Naive thymus-derived CD4-positive, alpha-beta T cell (primary cell): Measurements from ENCODE around the gene OR8B4. TPM values are rescaled to one million over a fixed set of nuclear protein-coding genes. Genes with fewer than 3 reads are reported as not detected.

Experiments used
- polyA plus RNA-seq, 2 donors: library from polyadenylated mRNA; unstranded; fragments of 300-500 nt; fragmentation: Illumina TruSeq; gene quantifications; one replicate each; pipeline ENCODE4 v1.2.3, GENCODE V29; 2021
- total RNA-seq, 6 experiments: library from RNA in 5 of 6; stranded (reverse) in 5 of 6; gene quantifications; 1 replicate in 5 of 6; 2 replicates in 1 of 6; pipeline ENCODE4 v1.2.3 and lab custom pipeline; 2021 to 2026

Gene OR8B4
- total and polyA plus RNA-seq, 7 experiments from 2014 or later = not detected

Other genes starting within 250 kb of the OR8B4 start
- not detected for gene OR10D3, start 241.5 kb downstream of the OR8B4 start, total RNA-seq
- gene OR10D3, start 241.5 kb downstream of the OR8B4 start, polyA plus RNA-seq = not detected
- not detected for gene OR8G1, start 183.8 kb downstream of the OR8B4 start, total RNA-seq
- gene OR8G1, start 183.8 kb downstream of the OR8B4 start, polyA plus RNA-seq = not detected
- not detected for gene OR8G5, start 168.5 kb downstream of the OR8B4 start, total RNA-seq
- not detected for gene OR8G5, start 168.5 kb downstream of the OR8B4 start, polyA plus RNA-seq
- gene OR8D1, start 110.9 kb downstream of the OR8B4 start, total RNA-seq = not detected
- not detected for gene OR8D1, start 110.9 kb downstream of the OR8B4 start, polyA plus RNA-seq
- not detected for gene OR8D2, start 104.7 kb downstream of the OR8B4 start, total RNA-seq
- gene OR8D2, start 104.7 kb downstream of the OR8B4 start, polyA plus RNA-seq = not detected
- gene OR8B2, start 40.4 kb downstream of the OR8B4 start, total RNA-seq = not detected
- not detected for gene OR8B2, start 40.4 kb downstream of the OR8B4 start, polyA plus RNA-seq
- not detected for gene OR8B3, start 25.8 kb downstream of the OR8B4 start, total RNA-seq
- gene OR8B3, start 25.8 kb downstream of the OR8B4 start, polyA plus RNA-seq = not detected
- not detected for gene OR8B8, start 20.8 kb upstream of the OR8B4 start, total RNA-seq
- gene OR8B8, start 20.8 kb upstream of the OR8B4 start, polyA plus RNA-seq = not detected
- gene OR8B12, start 118.8 kb upstream of the OR8B4 start, total RNA-seq = not detected
- not detected for gene OR8B12, start 118.8 kb upstream of the OR8B4 start, polyA plus RNA-seq
- gene OR8A1, start 145.1 kb upstream of the OR8B4 start, total RNA-seq = not detected
- not detected for gene OR8A1, start 145.1 kb upstream of the OR8B4 start, polyA plus RNA-seq
- not detected for gene PANX3, start 186.6 kb upstream of the OR8B4 start, total RNA-seq
- gene PANX3, start 186.6 kb upstream of the OR8B4 start, polyA plus RNA-seq = not detected
- gene TBRG1, start 198.0 kb upstream of the OR8B4 start, total RNA-seq = 10 to 100 TPM; 35.5 to 78.6 (median 63.9) TPM
- gene TBRG1, start 198.0 kb upstream of the OR8B4 start, polyA plus RNA-seq = 10 to 100 TPM; 32.4 to 38.4 TPM
- 10 to 100 TPM in 3 of 5 experiments, 1 to 10 TPM in 2; 6.2 to 11.3 (median 10.4) TPM for gene SIAE, start 248.9 kb upstream of the OR8B4 start, total RNA-seq
- 1 to 10 TPM; 2.7 to 6.5 TPM for gene SIAE, start 248.9 kb upstream of the OR8B4 start, polyA plus RNA-seq
- 1 to 10 TPM in 4 of 5 experiments, under 1 TPM in 1; 1.00 to 1.1 (median 1.0) TPM for gene SPA17, start 249.0 kb upstream of the OR8B4 start, total RNA-seq
- gene SPA17, start 249.0 kb upstream of the OR8B4 start, polyA plus RNA-seq = 1 to 10 TPM; 1.7 to 2.3 TPM